Adrenal gland (tissue), 5 donors: Measurements from ENCODE around the gene GPC6.

Experiments used
- POLR2A ChIP-seq, 2 donors: fragments of 450-650 bp; IDR thresholded peaks; one replicate each; pipeline ENCODE4 v1.6.1; 2017; ENCODE audit warnings: antibody characterized with exemption in 2 of 2, mild to moderate bottlenecking in 2 of 2, moderate library complexity in 1 of 2
- TF ChIP-seq, protein P1 (sequence below), 6 experiments: fragments of 450-650 bp in 4 of 6; fragments of 200-600 bp in 2 of 6; sonication (generic) in 1 of 6; IDR thresholded peaks; 1 replicate in 5 of 6; 2 replicates in 1 of 6; pipeline versions ENCODE4 v1.5.1 to v1.8.0; 2016 to 2021; ENCODE audit warnings: antibody characterized with exemption in 6 of 6, mild to moderate bottlenecking in 2 of 6, moderate library complexity in 1 of 6
- donor health status: DM: no; HTN: no; CAD: no.

DNA sequence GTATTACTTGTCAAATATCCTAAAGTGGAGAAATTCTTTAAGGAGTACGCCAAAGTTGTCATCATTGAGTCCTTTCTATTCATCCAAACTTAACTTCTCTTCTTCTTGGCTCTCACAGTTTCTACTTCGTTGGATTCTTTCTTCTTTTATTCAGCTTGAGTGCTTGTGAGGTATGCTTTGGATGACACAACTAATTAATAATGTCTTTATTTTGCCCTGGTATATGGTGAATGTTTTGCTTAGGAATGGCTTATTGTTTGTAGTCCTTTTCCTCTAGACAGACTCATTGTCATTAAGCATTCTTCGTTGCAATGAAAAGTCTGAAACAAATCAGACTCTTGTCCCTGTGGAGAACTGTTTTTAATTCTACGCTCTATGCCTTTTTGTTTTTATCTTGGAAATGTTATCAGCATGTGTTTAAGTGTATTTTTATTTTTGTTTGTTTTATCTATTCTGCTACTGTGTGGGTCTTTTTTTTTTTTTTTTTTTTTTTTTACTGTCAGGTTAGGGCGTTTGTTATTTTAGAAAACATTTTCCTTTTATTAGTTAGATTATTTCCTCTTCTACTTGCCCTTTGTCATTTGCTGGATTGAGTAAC lies 471.5 kb downstream of the GPC6 start:
- no peak for TF ChIP-seq POLR2A (IDR thresholded peaks at IDR 0.05)
- TF ChIP-seq, protein P1, sequence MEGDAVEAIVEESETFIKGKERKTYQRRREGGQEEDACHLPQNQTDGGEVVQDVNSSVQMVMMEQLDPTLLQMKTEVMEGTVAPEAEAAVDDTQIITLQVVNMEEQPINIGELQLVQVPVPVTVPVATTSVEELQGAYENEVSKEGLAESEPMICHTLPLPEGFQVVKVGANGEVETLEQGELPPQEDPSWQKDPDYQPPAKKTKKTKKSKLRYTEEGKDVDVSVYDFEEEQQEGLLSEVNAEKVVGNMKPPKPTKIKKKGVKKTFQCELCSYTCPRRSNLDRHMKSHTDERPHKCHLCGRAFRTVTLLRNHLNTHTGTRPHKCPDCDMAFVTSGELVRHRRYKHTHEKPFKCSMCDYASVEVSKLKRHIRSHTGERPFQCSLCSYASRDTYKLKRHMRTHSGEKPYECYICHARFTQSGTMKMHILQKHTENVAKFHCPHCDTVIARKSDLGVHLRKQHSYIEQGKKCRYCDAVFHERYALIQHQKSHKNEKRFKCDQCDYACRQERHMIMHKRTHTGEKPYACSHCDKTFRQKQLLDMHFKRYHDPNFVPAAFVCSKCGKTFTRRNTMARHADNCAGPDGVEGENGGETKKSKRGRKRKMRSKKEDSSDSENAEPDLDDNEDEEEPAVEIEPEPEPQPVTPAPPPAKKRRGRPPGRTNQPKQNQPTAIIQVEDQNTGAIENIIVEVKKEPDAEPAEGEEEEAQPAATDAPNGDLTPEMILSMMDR (IDR thresholded peaks at IDR 0.05): no peak
